CD14-positive monocyte (primary cell): Measurements from ENCODE around the gene GPR137C. TPM values are rescaled to one million over a fixed set of nuclear protein-coding genes. Genes with fewer than 3 reads are reported as not detected.

ENCODE experiments used
- DNase-seq, 3 donors: peaks; one replicate each; pipeline ENCODE4 v3.0.0-alpha.2; 2011 to 2022
- H2AFZ ChIP-seq: 2 replicates; pipeline ENCODE4 v1.6.0; 2012; ENCODE audit warnings: mild to moderate bottlenecking, low read depth, low read length, inconsistent platforms; ENCODE audit not compliant: insufficient read depth, poor library complexity, severe bottlenecking
- H3K27ac ChIP-seq, 2 donors: 1 replicate in 1 of 2; 2 replicates in 1 of 2; pipeline ENCODE4 v1.5.1; 2012 to 2013; ENCODE audit warnings: low read length in 2 of 2, control low read depth in 1 of 2, inconsistent platforms in 1 of 2, low read depth in 1 of 2, mild to moderate bottlenecking in 1 of 2
- H3K27me3 ChIP-seq, 2 donors: one replicate each; pipeline versions ENCODE4 v1.6.0 to v1.6.1; 2011 to 2013; ENCODE audit warnings: low read length in 2 of 2; ENCODE audit not compliant: control insufficient read depth in 2 of 2, insufficient read depth in 2 of 2
- H3K36me3 ChIP-seq, 2 donors: replicated peaks in 1 of 2; 1 replicate in 1 of 2; 2 replicates in 1 of 2; pipeline versions ENCODE4 v1.5.1 to v1.6.1; 2012 to 2013; ENCODE audit warnings: low read length in 2 of 2, control low read depth in 1 of 2, inconsistent platforms in 1 of 2, mild to moderate bottlenecking in 1 of 2; ENCODE audit not compliant: insufficient read depth in 2 of 2, control insufficient read depth in 1 of 2
- H3K4me1 ChIP-seq, 2 donors: 1 replicate in 1 of 2; 2 replicates in 1 of 2; pipeline versions ENCODE4 v1.5.1 to v1.6.1; 2012 to 2013; ENCODE audit warnings: low read length in 2 of 2, control low read depth in 1 of 2, inconsistent platforms in 1 of 2, mild to moderate bottlenecking in 1 of 2, moderate library complexity in 1 of 2; ENCODE audit not compliant: insufficient read depth in 2 of 2, control insufficient read depth in 1 of 2
- H3K4me2 ChIP-seq: replicated peaks from 2 replicates; pipeline ENCODE3; 2012; ENCODE audit warnings: low read length, moderate library complexity, mild to moderate bottlenecking; ENCODE audit not compliant: poor library complexity, severe bottlenecking; ENCODE audit errors: extremely low read depth
- H3K4me3 ChIP-seq, 3 experiments: fragments of 200-600 bp in 1 of 3; sonication (generic) in 1 of 3; replicated peaks in 1 of 3; 1 replicate in 2 of 3; 2 replicates in 1 of 3; pipeline ENCODE4 v1.5.1; 2011 to 2013; ENCODE audit warnings: low read length in 3 of 3, mild to moderate bottlenecking in 3 of 3, control low read depth in 2 of 3, low read depth in 2 of 3, inconsistent platforms in 1 of 3, moderate library complexity in 1 of 3
- H3K79me2 ChIP-seq: 2 replicates; pipeline ENCODE4 v1.6.0; 2012; ENCODE audit warnings: mild to moderate bottlenecking, control low read depth, inconsistent platforms, low read length, moderate library complexity; ENCODE audit not compliant: insufficient read depth
- H3K9ac ChIP-seq: 2 replicates; pipeline ENCODE4 v1.6.0; 2017; ENCODE audit warnings: low read length, mild to moderate bottlenecking; ENCODE audit not compliant: insufficient read depth, poor library complexity, severe bottlenecking
- H3K9me3 ChIP-seq, 2 donors: replicated peaks in 1 of 2; 1 replicate in 1 of 2; 2 replicates in 1 of 2; pipeline versions ENCODE4 v1.5.1 to v1.6.1; 2012 to 2013; ENCODE audit warnings: low read length in 2 of 2, control low read depth in 1 of 2; ENCODE audit not compliant: control insufficient read depth in 1 of 2, insufficient read depth in 1 of 2
- H4K20me1 ChIP-seq: 2 replicates; pipeline ENCODE4 v1.6.0; 2012; ENCODE audit warnings: mild to moderate bottlenecking, low read length, control low read depth, moderate library complexity; ENCODE audit not compliant: insufficient read depth
- H3K27ac Mint-ChIP-seq, 7 donors: one replicate each; pipeline ENCODE4 v1.8.0; 2020; ENCODE audit warnings: mild to moderate bottlenecking in 7 of 7, mixed read lengths in 7 of 7, moderate library complexity in 6 of 7, inconsistent platforms in 2 of 7
- H3K27me3 Mint-ChIP-seq, 3 donors: one replicate each; pipeline ENCODE4 v1.8.0; 2021 to 2022; ENCODE audit warnings: low read depth in 3 of 3, mild to moderate bottlenecking in 3 of 3, mixed read lengths in 3 of 3, moderate library complexity in 3 of 3, inconsistent platforms in 1 of 3
- H3K36me3 Mint-ChIP-seq, 2 donors: one replicate each; pipeline ENCODE4 v1.8.0; 2020; ENCODE audit warnings: mixed read lengths in 2 of 2, inconsistent platforms in 1 of 2, mild to moderate bottlenecking in 1 of 2
- H3K4me1 Mint-ChIP-seq: one replicate; pipeline ENCODE4 v1.8.0; 2020; ENCODE audit warnings: mild to moderate bottlenecking, mixed read lengths
- H3K4me3 Mint-ChIP-seq, 2 donors: one replicate each; pipeline ENCODE4 v1.8.0; 2020; ENCODE audit warnings: mild to moderate bottlenecking in 2 of 2, mixed read lengths in 2 of 2, moderate library complexity in 1 of 2
- H3K9me3 Mint-ChIP-seq, 7 donors: one replicate each; pipeline ENCODE4 v1.8.0; 2020 to 2022; ENCODE audit warnings: mixed read lengths in 7 of 7, mild to moderate bottlenecking in 6 of 7, moderate library complexity in 6 of 7, inconsistent platforms in 2 of 7
- WGBS: methylation state at CpG from one replicate; pipeline ENCODE4 v1.1.5; 2013; ENCODE audit warnings: missing lambda C conversion rate; ENCODE audit not compliant: insufficient coverage; 5-methylcytosine and 5-hydroxymethylcytosine counted together
- intact Hi-C, 2 donors: fragments of 100-400 bp; cut with micrococcal nuclease; formaldehyde crosslinking; loops; one replicate each; pipeline versions ENCODE4 v1.15.0 to v1.15.1; 2023
- polyA plus RNA-seq, 3 donors: library from polyadenylated mRNA; depleted of rRNA in 1 of 3; unstranded in 2 of 3; stranded (reverse) in 1 of 3; fragments of 300-500 nt in 2 of 3; fragments of >200 nt in 1 of 3; fragmentation: Illumina TruSeq in 2 of 3; gene quantifications; 1 replicate in 2 of 3; 2 replicates in 1 of 3; pipeline ENCODE4 v1.2.3, GENCODE V29; 2012 to 2021
- TF ChIP-seq, protein P1 (sequence below): fragments of 200-600 bp; IDR thresholded peaks from one replicate; pipeline ENCODE4 v1.8.0; 2022; ENCODE audit warnings: antibody characterized with exemption, mild to moderate bottlenecking

The GPR137C gene
- polyA plus RNA-seq, 3 donors, result 0.04 TPM; not detected in 2

DNA sequence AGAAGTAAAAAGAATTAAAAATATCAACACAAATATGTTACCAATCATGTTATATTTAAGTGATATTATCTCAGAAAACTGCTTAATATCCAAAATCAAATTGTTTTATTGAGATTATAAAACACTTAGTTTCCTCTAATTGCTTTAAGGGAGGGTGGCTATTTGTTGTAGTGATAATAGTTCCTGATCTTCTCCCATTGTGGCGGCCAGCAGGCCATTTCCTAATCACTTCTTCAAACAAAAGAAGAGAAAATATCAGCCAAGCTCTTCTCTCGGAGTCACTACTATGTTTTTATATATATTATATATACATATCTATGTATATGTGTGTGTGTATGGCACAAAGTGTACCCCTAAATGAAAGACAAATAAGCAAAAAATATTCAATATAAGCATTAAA is 111.2 kb downstream of the GPR137C start:
- no CpG with 5 or more reads among the region's 2 CpGs for WGBS
- Histone ChIP-seq H3K4me2 (no peak overlapping the region), H3K9ac (no peak overlapping the region), H3K9me3 (no peaks in the 10 kb centered on the region), H3K36me3 (peaks cover 28 to 58% of the 10 kb centered on the region in 2 donors), H3K79me2 (no peaks in the 10 kb centered on the region), H3K27ac (no peak overlapping the region), H3K4me1 (no peaks in the 10 kb centered on the region), H4K20me1 (no peaks in the 10 kb centered on the region), H3K4me3 (no peak overlapping the region), H3K27me3 (no peaks in the 10 kb centered on the region), H2AFZ (no peak overlapping the region)
- Mint-ChIP-seq H3K4me1 (no peaks in the 10 kb centered on the region), H3K9me3 (peaks cover 0 to 1% (median 0%) of the 10 kb centered on the region in 7 donors), H3K4me3 (no peak overlapping the region), H3K27ac (no peak overlapping the region), H3K27me3 (no peaks in the 10 kb centered on the region), H3K36me3 (peaks cover 34 to 51% of the 10 kb centered on the region in 2 donors)
- intact Hi-C loops, result no loop called here
- TF ChIP-seq, protein P1, sequence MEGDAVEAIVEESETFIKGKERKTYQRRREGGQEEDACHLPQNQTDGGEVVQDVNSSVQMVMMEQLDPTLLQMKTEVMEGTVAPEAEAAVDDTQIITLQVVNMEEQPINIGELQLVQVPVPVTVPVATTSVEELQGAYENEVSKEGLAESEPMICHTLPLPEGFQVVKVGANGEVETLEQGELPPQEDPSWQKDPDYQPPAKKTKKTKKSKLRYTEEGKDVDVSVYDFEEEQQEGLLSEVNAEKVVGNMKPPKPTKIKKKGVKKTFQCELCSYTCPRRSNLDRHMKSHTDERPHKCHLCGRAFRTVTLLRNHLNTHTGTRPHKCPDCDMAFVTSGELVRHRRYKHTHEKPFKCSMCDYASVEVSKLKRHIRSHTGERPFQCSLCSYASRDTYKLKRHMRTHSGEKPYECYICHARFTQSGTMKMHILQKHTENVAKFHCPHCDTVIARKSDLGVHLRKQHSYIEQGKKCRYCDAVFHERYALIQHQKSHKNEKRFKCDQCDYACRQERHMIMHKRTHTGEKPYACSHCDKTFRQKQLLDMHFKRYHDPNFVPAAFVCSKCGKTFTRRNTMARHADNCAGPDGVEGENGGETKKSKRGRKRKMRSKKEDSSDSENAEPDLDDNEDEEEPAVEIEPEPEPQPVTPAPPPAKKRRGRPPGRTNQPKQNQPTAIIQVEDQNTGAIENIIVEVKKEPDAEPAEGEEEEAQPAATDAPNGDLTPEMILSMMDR, result no peak
- DNase-seq, result no peak

DNA sequence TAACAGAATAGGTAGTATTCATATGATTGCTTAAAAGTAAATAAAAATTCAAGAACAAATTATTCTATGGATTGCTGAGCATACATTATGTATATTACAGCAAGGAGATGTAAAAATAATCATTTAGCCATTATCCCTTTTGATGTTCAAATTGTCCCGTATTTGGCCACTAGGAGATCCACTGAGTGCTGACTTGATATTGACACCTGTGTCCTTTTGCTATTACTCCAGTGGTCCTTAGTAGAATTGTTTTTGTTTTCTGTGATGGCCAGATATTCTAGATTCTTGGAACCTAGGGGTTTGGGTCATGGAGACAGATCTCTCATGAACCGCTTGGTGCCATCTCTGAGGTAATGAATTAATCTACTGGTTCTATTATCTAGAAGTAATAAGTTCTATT is 126.0 kb downstream of the GPR137C start:
- H3K4me1 Mint-ChIP-seq, result no peaks in the 10 kb centered on the region
- H4K20me1 ChIP-seq, result peaks cover 16% of the 10 kb centered on the region
- H3K27ac ChIP-seq, result no peak overlapping the region
- H3K4me3 ChIP-seq, result no peak overlapping the region
- intact Hi-C loops, result no loop called here
- no peaks in the 10 kb centered on the region for H3K9me3 Mint-ChIP-seq
- H3K36me3 Mint-ChIP-seq, result peaks cover 38 to 65% of the 10 kb centered on the region in 2 donors
- no peak overlapping the region for H3K4me3 Mint-ChIP-seq
- H3K9ac ChIP-seq, result no peak overlapping the region
- WGBS, result 100% methylated on average over 1 of the region's 2 CpGs
- H3K36me3 ChIP-seq, result peaks cover 47 to 80% of the 10 kb centered on the region in 2 donors
- H3K27me3 ChIP-seq, result no peaks in the 10 kb centered on the region
- H3K27ac Mint-ChIP-seq, result no peak overlapping the region
- H3K4me2 ChIP-seq, result no peak overlapping the region
- no peaks in the 10 kb centered on the region for H3K9me3 ChIP-seq
- H2AFZ ChIP-seq, result no peak overlapping the region
- no peaks in the 10 kb centered on the region for H3K27me3 Mint-ChIP-seq
- peak in 1 of 3 donors; percentile 9 for DNase-seq
- no peaks in the 10 kb centered on the region for H3K4me1 ChIP-seq
- TF ChIP-seq, protein P1, result peak; percentile 63
- peaks cover 21% of the 10 kb centered on the region for H3K79me2 ChIP-seq
